Fibroblast of gingiva (primary cell): ENCODE data around the gene GPT2.
A peak's percentile ranks its signal among the peaks of the same experiment; 100 is the strongest.

Experiments used
- DNase-seq: peaks from one replicate; pipeline ENCODE4 v3.0.0-alpha.2; 2011; ENCODE audit warnings: low read depth

The GPT2 gene

DNA sequence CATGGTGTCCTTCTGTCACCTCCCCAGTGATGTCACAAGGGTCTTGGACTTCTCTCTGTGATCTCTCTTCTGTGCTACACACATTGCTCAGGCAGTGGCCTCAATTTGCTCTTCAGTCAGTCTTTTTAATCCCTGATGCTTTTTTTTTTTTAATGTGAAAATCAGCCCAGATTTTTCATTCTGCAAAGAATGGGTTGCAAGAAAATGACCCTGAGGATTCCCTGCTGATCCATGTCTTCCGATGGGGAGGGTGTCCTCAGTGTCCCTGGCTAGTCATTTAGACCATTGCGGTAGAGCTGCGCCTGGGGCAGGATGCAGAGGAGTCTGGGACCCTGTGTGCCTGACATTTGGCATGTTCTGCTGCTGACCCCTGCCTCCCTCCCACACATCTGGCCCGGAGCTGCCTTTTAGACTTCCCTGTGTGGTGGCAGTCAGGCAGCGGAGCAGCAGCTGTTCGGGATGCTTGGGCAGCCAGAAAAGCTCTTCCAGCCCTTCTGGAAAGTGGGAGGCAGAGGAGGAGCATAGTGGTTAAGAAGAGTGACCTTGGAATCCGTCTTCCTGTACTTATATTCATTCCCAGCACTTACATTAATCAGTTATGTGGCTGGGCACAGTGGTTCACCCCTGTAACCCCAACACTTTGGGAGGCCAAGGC, 12.3 kb downstream of the GPT2 start:
- no peak for DNase-seq

GRCh38 chr16:46897471-46897870, 13.3 kb downstream of the GPT2 start:
- DNase-seq = no peak

DNA sequence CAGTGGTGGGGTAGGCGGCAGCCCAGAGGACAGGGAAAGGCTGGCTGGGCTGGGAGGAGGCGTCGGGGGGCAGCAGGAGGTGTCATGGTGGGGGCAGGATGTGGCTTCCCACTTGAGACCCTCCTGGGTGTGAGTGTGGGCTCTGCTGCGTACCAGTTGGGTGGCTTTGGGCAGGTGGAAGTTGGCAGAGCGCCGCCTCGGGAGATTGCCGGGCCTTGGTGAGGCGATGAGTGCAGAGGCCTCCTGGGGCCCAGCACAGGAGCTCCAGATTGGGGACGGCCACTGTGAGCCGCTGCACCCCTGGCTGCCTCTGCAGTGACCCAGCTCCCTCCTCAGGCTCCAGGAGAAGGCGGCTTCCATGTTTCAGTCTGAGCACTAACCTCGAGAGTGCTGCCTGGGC, 13.8 kb downstream of the GPT2 start:
- no peak for DNase-seq

DNA sequence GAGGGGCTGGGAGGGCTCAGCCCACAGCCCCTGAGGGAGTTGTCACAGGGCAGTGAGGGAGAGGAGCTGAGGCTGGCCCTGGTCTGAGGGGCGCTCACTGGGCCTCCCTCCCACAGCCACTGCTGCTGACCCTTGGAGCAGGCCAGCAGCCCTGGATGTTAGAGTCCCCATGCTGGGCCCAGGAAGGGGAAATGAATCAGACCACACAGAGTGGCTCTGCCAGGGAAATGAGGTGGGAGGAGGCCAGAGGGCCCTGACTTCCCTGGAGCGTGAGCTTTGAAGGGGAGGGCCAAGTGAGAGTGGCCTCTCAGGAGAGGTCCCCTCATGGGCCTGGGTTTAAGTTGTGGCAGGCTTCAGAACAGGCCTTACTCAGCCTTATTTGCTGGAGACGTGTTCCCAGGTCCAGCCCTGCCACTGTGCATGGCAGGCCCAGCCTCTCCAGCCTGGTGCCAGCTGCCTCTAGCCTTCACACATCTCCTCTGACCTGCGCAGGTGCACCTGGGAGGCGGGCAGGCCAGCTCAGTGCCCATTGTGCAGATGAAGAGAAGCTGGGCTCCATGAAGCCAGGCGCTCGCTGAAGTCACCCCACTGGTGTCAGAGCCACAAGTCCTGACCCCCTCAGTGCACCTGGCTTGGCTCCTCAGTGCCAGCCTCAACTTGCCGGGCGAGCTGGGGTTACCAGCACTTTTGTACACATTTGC, 15.4 kb downstream of the GPT2 start:
- DNase-seq = no peak

DNA sequence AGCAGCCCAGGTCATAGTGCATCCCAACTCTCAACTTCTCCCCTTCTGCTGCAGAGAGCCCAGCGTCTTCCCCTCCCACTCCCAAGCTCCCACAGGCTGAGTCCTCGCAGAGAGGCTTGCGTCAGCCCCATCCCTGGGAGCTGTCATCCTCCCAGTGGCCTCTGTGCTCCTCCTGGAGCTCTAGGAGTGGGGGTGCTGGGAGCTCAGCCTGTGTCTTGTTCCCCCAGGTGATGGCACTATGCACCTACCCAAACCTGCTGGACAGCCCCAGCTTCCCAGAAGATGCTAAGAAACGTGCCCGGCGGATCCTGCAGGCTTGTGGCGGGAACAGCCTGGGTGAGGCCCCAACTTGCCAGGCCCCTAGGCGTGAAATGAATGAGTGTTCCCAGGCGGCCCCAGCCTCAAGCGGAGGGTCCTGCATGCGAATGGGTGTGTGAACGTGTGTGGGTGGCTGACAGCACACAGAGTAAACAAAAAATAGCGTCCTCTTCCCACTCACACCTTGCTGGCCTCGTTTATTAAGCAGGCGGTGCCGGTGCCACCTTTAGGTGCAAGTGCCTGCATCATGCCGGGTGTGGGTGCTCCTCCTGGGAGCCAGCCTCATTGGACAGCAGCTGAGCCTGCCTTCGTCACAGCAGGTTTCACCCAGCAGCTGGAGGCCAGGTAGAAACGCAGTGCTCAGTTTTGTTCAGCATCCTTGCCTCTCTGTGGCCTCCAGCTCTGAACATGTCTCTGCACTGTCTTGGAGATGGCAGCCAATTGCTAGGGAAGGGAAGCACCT, 16.5 kb downstream of the GPT2 start:
- DNase-seq = no peak

- no peak for DNase-seq
Observed at GRCh38 chr16:46901709-46902108, 17.5 kb downstream of the GPT2 start.

DNA sequence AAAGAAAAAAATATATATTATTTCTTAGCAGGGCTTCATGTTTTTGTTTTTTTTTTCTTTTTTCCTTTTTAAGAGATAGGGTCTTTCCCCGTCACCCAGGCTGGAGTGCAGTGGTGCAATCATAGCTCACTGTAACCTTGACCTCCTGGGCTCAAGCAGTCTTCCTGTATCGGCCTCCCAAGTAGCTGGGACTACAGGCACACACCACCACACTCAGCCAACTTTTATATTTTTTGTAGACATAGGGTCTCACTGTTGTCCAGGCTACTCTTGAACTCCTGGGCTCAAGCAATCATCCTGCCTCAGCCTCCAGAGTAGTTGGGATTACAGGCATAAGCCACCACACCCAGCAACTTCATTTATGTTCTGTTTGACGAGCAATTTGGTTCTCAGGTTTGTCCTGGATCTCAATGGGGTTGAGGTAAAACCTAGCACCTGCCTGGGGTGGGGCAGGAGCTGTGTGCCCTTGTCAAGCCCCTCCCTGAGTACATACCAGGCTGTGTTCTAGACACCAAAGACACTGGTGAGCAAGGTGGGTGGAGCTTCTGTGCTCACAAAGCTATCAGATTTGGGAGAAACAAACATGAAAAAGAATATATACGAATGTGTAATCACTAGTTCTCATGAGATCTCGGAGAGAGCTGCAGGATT, 19.2 kb downstream of the GPT2 start:
- DNase-seq = no peak

DNA sequence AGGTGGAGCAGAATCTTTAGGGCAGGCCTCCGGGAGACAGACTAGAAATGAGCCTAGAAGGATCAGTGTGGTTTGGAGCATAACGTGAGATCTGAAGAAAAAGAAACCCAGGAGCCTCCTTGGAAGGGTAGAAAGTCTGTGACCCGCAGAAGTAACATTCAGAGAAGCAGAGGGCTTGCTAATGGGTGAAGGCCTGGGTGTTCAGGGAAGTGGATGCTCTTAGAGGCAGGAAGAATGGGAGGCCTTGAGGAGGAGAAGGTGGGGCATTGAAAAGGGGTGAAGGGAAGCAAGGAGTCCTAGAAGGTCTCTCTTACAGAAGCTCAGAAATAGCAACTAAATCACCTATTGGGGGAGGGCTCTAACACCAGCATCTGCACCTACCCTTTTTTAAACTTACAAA, 20.3 kb downstream of the GPT2 start:
- DNase-seq = no peak

DNA sequence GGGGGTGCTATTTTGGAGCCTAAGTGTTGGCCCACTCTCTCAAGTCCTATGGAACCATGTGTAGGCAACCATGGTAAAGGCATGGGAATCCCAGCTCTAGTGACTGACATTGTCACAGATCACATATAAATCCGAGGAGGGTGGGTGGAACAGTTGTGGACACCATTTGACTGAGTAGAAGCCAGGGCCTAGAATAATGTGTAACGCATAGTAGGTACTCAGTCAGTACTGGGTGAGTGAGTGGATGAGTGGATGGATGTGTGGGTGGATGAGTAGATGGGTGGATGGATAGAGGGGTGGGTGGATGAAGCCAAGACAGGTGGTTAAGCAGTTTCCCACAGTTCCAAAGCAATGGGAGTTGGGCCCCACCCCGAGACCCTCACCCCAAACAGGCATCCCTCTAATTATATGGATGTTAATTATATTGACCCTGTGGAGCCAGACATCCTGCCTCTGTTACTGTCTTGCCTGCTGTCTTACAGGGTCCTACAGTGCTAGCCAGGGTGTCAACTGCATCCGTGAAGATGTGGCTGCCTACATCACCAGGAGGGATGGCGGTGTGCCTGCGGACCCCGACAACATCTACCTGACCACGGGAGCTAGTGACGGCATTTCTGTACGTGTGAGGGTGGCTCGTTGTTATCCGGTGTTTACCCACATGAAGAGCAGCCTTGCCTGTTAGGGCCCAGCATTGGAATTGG, 22.3 kb downstream of the GPT2 start:
- DNase-seq = no peak

DNA sequence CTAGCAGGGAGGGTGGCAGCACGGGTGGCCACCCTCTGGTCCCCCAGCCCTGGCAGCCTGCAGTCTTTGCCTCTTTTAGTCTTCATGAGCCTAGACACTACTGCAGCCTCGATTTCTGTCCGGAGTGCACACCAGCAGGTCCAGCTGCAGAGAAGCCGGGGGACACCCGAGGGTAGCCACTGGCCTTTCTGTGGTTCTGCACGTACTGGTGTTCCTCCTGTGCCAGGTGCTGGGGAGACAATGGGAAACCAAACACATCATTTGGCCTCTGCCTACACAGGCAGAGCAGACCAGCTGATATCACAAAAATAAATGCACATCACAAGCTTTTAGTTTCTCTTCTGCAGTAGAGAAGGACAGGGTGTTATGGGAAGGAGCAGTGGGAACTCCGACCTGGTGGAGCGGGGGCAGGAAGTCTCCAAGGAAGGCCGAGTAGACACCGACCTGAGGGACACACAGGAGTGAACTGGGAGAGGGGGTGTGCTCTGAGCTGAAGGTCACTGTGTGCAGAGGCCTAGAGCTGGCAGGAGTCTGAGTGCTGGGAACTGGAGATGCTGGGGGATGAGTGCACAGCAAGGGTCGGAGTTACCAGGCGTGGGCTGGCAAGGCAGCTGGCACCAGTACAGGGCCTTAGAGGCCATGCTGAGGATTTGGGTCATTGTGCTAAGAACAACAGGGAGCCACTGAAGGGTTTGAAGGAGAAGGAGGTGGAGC, 23.1 kb downstream of the GPT2 start:
- DNase-seq = no peak

DNA sequence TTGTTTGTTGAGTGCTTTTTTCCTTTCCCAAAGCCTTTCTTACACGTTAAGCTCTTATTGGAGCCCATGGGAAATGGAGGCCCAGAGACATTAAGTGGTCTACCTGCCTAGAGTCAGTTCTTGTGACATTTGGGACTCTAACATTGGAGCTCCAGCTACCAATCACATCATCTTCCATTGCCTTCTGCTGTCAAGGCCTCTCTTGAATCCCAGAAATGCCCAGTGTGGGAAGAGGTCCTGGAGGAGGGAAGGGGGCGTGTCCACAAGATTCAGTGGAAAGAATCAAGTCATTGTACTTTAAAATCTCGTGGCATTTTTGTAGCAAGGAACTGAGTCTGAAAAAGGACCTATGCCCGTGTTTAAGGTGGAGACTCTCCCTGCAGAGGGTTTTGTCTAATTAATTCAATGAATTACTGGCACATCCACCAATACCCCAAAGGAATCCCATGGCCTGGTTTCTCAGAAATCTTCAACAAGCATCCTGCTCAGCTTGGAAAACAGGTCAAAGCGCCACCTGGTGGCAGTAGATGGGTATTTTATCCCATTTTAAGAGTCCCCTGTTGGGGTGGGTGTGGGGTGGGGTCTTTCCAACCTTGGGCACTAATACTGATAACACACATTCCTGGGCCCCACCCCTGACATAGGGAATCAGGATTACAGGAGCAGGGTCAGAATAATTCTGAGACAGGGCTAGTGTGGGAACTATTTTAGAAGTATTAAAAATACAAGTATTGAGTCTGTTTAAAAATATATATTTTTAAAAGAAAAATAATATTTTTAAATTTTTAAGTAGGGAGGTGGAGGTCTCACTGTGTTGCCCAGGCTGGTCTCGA, 24.6 kb downstream of the GPT2 start:
- DNase-seq = peak; percentile 38

DNA sequence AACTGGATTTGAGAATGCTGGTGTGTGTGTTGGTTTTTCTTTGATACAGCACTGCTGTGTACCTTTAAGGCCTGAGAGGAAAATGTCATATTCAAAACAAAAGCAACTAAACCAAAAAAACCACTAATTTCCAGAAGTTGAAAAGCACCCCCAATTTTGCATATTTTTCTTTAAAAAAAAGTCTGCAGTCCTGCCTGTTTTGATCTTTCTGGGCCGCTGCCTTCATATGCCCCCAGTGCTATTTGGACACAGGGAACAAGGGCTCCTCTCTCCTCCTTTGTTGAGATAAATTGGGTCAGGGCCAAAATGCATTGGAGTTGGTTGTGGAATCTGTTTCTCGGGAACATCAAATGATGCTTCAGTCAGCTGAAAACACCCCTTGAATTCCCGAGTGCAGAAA, 26.9 kb downstream of the GPT2 start:
- DNase-seq = no peak

DNA sequence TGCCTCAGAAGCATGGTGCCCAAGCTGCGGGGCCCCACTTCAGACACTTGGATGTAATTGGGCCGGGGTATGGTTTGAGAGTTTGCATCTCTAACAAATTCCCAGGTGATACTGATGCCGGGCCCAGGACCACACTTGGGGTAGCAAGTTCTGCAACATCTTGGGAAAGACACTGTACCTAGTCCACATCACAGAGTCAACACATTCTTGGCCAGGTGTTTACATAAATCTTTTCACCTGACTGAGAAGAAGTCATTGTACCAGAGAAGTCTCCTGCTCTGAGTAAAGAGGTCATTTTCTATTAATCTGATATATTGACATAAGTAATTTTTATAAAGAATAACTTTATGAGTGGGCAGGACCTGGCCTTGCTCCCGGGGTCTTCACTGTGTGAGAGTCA, 27.5 kb downstream of the GPT2 start:
- DNase-seq = no peak

- DNase-seq = no peak
Observed at GRCh38 chr16:46914556-46915201, 30.5 kb downstream of the GPT2 start.

GRCh38 chr16:46915483-46916025, 31.4 kb downstream of the GPT2 start:
- no peak for DNase-seq

GRCh38 chr16:46916980-46917379, 32.8 kb downstream of the GPT2 start:
- no peak for DNase-seq

GRCh38 chr16:46918400-46918799, 34.2 kb downstream of the GPT2 start:
- DNase-seq = no peak

DNA sequence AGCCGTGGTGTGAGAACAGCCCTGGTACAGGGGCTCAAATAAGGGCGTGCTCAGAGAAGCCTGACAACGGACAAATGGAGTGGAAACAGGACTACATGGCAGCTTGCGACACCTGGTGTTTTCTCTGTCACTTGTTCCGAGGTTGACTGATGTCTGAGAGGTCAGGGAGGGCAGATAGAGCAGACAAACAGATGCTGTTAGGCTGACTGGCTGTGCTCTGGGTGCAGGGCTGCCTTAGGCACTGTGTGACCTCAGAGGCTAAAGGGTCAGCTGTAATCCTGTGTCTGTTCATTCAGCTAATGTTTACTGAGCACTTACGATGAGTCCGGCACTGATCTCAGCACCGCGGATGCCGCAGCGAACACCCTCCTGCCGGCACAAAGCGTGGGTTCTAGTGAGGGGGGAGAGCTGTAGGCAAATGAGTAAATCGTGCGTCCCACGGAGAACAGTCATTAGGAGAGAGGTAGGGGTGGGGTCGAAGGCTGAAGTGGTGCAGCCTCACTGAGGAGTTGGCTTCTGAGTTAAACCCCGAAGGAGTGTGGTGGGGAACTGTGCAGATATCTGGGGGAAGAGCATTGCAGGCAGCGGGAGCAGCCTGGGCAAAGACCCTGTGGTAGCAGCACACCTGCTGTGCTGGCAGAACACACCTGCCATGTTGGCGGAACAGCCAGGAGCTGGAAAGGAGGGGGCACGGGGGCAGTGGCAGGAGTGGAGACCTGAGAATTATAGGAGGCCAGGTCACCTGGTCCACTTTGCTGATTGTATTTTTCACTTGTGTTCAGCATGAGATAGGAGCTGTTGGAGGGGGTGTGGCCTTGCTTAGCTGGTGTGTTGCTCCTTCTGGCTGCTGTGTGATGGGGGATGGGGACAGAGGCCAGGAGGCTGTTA, 35.0 kb downstream of the GPT2 start:
- DNase-seq = no peak
